HCT116 (cell line): Measurements from ENCODE around the gene ZNF488.

ENCODE experiments used
- CTCF ChIP-seq, 3 experiments: fragments of 200-600 bp in 1 of 3; sonication (generic) in 1 of 3; IDR thresholded peaks in 2 of 3; conservative IDR thresholded peaks in 1 of 3; 2 replicates each; pipeline ENCODE4 v1.5.1; 2012 to 2017; ENCODE audit warnings: low read depth in 2 of 3, low read length in 2 of 3, antibody characterized with exemption in 1 of 3, borderline replicate concordance in 1 of 3, control low read depth in 1 of 3, mild to moderate bottlenecking in 1 of 3, mixed read lengths in 1 of 3, mixed run types in 1 of 3, moderate library complexity in 1 of 3; ENCODE audit not compliant: insufficient read depth in 1 of 3
- EZH2phosphoT487 ChIP-seq: fragments of 200-600 bp; IDR thresholded peaks from 2 replicates; pipeline ENCODE4 v1.6.1; 2018; ENCODE audit warnings: antibody characterized with exemption, borderline replicate concordance
- JUND ChIP-seq: IDR thresholded peaks from 2 replicates; pipeline ENCODE4 v1.6.1; 2012
- MAX ChIP-seq: IDR thresholded peaks from 2 replicates; pipeline ENCODE4 v1.6.1; 2012
- POLR2A ChIP-seq: IDR thresholded peaks from 2 replicates; pipeline ENCODE4 v1.7.0; 2011; ENCODE audit warnings: borderline replicate concordance; ENCODE audit not compliant: insufficient read depth, insufficient read length; ENCODE audit errors: extremely low read depth
- POLR2AphosphoS5 ChIP-seq: IDR thresholded peaks from 2 replicates; pipeline ENCODE4 v1.6.1; 2011; ENCODE audit warnings: mild to moderate bottlenecking, low read depth, low read length, moderate library complexity
- YY1 ChIP-seq: IDR thresholded peaks from 2 replicates; pipeline ENCODE4 v1.6.1; 2011; ENCODE audit warnings: low read length, low read depth, moderate library complexity, mild to moderate bottlenecking; ENCODE audit not compliant: insufficient replicate concordance; ENCODE audit errors: extremely low read depth
- ZBTB33 ChIP-seq: IDR thresholded peaks from 2 replicates; pipeline ENCODE4 v1.6.1; 2011; ENCODE audit warnings: mild to moderate bottlenecking, low read length, moderate library complexity; ENCODE audit not compliant: insufficient replicate concordance; ENCODE audit errors: extremely low read depth
- ZNF274 ChIP-seq: fragments of 200-500 bp; sonication (Bioruptor generic); IDR thresholded peaks from 2 replicates; pipeline ENCODE4 v1.6.1; 2014; ENCODE audit warnings: mild to moderate bottlenecking, low read depth, low read length, inconsistent platforms

GRCh38 chr10:47335906-47336305 lies 48.2 kb downstream of the ZNF488 start:
- TF ChIP-seq CTCF (IDR thresholded peaks at IDR 0.05 in 2 of 3, conservative IDR thresholded peaks at IDR 0.05 in 1 of 3; ENCODE audit: borderline replicate concordance in 1 of 3, insufficient read depth in 1 of 3, low read depth in 2 of 3, low read length in 2 of 3) (no peak), POLR2A (no peak), ZNF274 (no peak), POLR2AphosphoS5 (no peak), YY1 (no peak), ZBTB33 (no peak), EZH2phosphoT487 (no peak), JUND (no peak), MAX (no peak)
